ENCODE results near the gene MAP3K7CL.

DNA sequence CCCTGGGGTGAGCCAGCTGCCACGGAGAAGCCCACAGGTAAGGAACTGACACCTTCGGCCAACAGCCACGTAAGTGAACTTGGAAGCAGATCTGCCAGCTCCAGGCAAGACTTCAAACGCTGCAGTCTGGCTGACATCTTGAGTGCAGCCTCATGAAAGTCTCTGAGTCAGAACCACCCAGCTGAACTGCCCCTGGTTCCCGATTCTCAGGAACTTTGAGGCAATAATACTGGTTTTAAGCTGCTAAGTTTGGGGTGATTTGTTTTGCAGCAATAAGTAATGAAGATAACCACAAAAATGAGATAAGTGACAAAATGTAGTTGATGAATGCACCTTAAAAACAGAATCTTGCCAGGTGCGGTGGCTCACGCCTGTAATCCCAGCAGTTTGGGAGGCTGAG lies 48.5 kb downstream of the MAP3K7CL start:
- no peak for TF ChIP-seq RAD21 (IDR thresholded peaks at IDR 0.05 in 1 of 2, conservative IDR thresholded peaks at IDR 0.05 in 1 of 2; ENCODE audit: low read depth in 2 of 2, low read length in 2 of 2)
- TF ChIP-seq CTBP2 (IDR thresholded peaks at IDR 0.05; ENCODE audit: borderline replicate concordance, insufficient read depth, insufficient read length, low read length) = no peak
- TF ChIP-seq CTCF (IDR thresholded peaks at IDR 0.05; ENCODE audit: control extremely low read depth in 1 of 3, insufficient read depth in 1 of 3, low read depth in 1 of 3, low read length in 3 of 3) = no peak
- no peak for TF ChIP-seq PHF8 (conservative IDR thresholded peaks at IDR 0.05; ENCODE audit: low read depth, low read length)
- TF ChIP-seq CBX8 (IDR thresholded peaks at IDR 0.05; ENCODE audit: borderline replicate concordance, low read depth, low read length) = no peak
- no peak for TF ChIP-seq MAFK (IDR thresholded peaks at IDR 0.05; ENCODE audit: low read depth, low read length)
